Activated CD4-positive, alpha-beta T cell treated with anti-CD3 and anti-CD28 coated beads, Interleukin-2, amount 50 U/mL, for 48 hours (primary cell): ENCODE results near the gene KLF6.

Experiments
- DNase-seq, 2 experiments: peaks; one replicate each; pipeline ENCODE4 v3.0.0-alpha.2; 2020

The KLF6 gene

GRCh38 chr10:3774018-3774813, 10.8 kb downstream of the KLF6 start:
- DNase-seq = peak in 1 of 2 experiments; percentile 8

DNA sequence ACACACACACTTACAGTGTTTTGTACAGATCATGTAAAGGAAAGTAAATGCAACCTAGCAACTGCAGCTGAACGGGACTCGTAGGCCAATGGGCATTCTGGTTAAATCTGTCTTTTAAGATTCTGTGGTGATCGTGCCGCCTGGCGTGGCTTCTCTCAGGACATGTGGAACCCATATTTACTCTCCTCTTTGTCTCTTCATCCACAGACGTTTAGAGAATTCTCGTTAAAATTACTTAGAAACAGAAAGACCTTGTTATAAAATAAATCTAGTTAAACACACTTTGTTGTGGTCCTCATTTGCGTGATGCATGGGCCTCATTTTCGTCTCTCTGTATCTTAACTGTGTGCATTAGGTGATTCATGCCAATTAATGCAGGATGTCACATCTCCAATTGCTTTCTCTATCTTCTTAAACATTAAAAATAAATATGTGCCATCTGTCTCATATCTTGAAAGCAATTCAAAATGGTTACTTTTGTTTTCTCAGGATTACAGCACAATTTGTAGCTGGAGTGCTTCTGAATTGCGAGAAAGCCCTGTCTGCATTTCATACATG, 11.5 kb downstream of the KLF6 start:
- peak in 1 of 2 experiments; percentile 0 for DNase-seq

DNA sequence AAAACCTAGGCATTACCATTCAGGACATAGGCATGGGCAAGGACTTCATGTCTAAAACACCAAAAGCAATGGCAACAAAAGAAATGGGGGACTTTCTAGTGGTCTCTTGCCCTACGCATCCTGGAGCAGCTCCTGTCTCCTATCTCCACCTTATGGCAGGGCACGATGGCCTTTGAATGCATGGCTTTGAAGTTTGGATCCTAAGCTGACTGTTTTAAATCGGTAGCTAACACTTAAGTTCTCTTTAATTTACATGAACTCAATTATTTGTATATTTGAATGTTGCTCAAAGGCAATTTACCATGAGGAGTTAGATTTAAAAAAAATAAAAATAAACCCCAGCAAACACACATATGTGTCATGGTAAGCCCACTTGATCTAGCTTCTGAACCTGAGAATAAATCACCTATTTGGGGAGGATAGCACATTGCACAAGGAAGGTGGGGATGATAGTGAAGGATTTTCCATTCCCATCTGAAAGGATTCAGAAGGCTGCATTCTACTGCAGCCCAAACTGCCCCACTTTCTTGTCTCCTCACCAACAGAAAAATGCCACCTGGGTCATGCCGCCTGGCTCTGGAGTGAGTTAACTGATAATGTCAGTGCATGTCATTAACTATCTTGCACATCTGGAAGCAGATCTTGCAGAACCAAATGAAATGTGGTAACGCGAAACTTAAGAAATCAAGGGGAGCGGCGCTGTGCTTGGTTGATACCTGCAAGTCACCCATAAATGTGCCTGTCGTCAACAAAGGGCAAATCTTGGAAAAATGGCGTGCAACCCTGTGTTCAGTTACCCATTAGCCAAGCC, 12.4 kb downstream of the KLF6 start:
- no peak for DNase-seq

- no peak for DNase-seq
These were observed 14.3 kb downstream of the KLF6 start for GRCh38 chr10:3770611-3771110.

DNA sequence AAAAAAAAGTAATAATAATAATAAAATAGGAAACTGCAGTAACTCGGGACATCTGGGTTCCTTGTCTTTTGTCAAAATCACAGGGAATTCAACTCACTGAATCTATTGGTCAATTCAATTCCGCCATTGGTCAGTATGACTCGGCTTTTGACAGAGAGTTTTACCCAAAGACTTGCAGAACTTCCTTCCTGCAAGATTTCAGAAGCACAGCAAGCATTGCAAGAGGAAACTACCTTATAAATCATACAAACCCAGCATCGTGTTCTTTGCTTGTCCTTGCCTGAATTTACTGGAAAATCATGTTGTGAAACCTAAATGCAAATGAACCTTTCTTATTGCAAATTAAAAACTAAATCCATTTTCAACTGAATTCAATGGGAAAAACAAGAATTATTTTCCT, 15.5 kb downstream of the KLF6 start:
- DNase-seq = no peak

GRCh38 chr10:3766046-3766756, 18.8 kb downstream of the KLF6 start:
- DNase-seq = no peak

GRCh38 chr10:3765146-3765545, 19.9 kb downstream of the KLF6 start:
- DNase-seq = peak; percentile 36 to 49

DNA sequence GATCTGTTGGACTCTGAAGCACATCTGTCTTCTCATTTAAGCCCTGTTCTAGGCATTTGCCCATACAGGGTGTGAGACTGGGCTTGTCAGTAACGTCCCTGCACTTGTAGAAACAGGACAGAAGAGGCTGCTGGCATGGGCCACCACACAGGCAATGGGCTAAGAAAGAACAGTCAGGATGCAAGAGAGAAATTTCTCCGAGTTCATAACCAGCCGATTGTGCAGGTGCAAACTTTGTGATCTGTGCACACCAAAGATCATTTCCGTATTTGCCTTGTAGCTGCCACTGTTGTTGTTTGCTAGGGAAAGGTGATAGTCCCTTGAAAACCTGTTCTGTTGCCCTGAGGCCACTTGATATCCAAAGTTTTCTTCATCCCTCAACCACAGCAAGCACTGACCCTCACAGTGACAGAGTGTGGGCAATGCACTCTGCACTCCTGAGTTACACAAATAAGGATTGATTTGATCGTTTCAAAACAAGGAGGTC, 20.3 kb downstream of the KLF6 start:
- no peak for DNase-seq

- DNase-seq = no peak
These were observed 21.0 kb downstream of the KLF6 start for GRCh38 chr10:3763852-3764625.

- DNase-seq = no peak
These were observed 22.0 kb downstream of the KLF6 start for GRCh38 chr10:3763035-3763456.

DNA sequence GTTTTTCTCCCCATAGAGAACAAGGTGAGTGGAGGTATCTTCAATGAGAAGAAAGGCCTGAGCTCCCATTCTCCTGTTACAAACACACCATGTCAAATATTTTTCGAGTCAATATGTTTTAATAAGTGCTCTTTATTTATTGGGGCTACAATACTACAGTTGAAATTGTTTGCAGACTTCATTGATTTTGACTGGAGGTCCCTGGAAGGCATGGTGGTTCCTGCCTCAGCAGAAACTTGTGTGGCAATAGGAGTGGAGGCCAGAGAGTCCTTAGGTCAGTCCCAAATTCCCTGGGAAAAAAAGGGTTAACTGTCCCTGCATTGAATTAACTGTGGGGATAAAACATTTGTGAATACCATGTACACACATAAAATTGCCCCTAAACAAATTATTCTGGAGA, 22.7 kb downstream of the KLF6 start:
- no peak for DNase-seq

GRCh38 chr10:3761904-3762303, 23.1 kb downstream of the KLF6 start:
- DNase-seq = no peak

DNA sequence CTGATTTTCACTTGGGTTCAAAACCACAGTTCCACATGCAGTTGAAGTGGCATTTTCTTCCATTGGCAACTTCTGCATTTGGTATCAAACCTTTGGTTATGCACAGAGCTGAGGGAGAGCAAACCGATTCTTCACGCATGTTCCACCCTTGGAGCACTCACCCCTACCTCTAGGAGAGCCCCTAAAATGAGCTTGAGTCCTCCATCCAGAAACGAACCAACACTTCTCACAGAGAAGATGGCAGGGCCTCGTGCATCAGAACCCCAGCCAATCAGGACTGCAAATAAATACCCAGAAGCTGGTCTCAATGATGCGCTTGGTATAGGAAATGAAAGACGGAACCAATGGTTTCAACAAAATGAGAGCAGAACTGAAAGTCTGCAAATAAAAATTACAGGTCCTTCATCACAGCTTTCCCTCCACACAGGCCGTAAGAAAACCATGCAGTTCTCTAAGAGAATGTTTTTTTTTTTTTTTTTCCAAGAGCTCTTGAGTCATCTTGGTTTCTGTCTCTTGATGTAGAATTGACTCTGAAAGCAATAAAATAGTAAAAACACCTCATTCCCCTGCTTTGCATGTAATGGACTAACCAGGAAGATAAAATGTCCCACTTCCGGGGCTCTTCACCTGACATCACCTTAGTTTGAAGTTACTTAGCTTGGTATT, 23.9 kb downstream of the KLF6 start:
- no peak for DNase-seq

DNA sequence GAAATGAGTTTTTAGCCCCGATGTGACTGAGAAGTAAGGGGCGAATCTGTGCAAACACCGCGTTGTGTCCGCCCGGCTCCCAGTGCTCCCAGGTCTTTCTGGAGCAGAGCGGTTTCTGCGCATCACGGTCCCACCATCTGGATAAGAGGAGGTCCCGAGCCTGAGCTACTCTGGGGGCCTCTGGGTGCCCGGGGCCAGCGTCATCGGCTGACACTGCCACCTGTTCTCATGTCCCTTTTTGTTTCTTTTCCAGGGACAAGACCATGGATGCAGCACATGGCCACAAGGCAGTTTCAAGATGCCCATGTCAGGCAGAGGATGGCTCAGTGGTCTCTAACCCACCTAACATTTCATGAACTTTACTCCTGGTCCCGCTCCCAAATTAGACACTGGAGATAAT, 24.9 kb downstream of the KLF6 start:
- no peak for DNase-seq

- DNase-seq = no peak
These were observed 25.6 kb downstream of the KLF6 start for GRCh38 chr10:3759397-3759796.

GRCh38 chr10:3758491-3758970, 26.5 kb downstream of the KLF6 start:
- DNase-seq = peak in 1 of 2 experiments; percentile 33

- peak; percentile 70 to 76 for DNase-seq
These were observed 27.1 kb downstream of the KLF6 start for GRCh38 chr10:3757638-3758490.

DNA sequence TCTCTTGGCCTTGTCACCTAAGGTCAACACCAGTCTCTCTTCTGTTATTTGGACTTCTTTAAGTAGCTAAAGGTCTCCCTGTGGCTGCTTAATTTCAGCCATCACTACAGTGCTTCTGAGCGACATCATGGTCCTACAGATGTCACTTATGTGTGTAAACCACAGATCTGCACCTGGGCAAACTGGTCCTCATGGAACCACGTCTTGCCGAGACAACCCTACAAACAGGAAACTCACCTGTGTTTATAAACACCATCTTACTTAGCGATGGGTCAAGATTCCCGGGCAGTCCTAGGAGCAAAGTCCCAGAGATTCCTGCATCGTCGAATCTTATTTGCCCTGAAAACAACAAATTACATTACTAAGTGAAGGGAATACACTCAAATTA, 27.8 kb downstream of the KLF6 start:
- DNase-seq = no peak

DNA sequence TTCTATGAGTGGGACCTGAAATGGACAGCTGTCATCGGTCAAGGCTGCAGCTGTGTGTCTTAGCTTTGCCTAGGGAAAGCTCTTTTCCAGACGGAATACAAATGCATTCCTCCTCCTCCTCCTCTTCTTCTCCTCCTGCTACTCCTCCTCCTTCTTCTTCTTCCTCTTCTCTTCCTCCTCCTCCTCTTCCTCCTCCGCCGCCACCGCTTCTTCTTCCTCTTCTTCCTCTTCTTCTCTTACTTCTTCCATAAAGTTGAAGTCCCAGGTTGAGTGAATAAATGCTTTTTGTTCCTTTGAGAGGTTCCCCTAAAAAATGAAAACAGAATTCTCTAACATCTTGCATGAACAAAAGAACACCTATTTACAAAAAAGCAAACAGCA, 28.7 kb downstream of the KLF6 start:
- DNase-seq = no peak
